GM19395 (cell line): Measurements from ENCODE around the gene TAPT1.
"Not testable (repeated sequence)": the region's sequence is repeated elsewhere in the genome, so short reads cannot be mapped to it uniquely, and the experiment has no call there.

Experiments used
- ATAC-seq: cut with Tn5 transposase; IDR thresholded peaks from one replicate; pipeline ENCODE4 v1.9.1; 2021; ENCODE audit warnings: mild to moderate bottlenecking, moderate library complexity; ENCODE audit not compliant: unreplicated experiment

Gene TAPT1

GRCh38 chr4:16225863-16226815 is at the start of gene TAPT1:
TSS of gene TAPT1 (minus strand) at chr4:16226471. CDS start at chr4:16226457, 14 bp downstream.
- ATAC-seq = peak; percentile 64

- ATAC-seq = no peak
Measured at GRCh38 chr4:16271411-16271810, 45.1 kb upstream of the TAPT1 start.

- no peak for ATAC-seq
Measured at GRCh38 chr4:16270454-16271328, 44.4 kb upstream of the TAPT1 start.

- ATAC-seq = not testable (repeated sequence)
Measured at GRCh38 chr4:16269742-16270453, 43.6 kb upstream of the TAPT1 start.

- no peak for ATAC-seq
Measured at GRCh38 chr4:16269240-16269639, 43.0 kb upstream of the TAPT1 start.

GRCh38 chr4:16268290-16268689 is 42.0 kb upstream of the TAPT1 start:
- ATAC-seq = no peak

GRCh38 chr4:16267639-16268038 is 41.4 kb upstream of the TAPT1 start:
- no peak for ATAC-seq

GRCh38 chr4:16265820-16266219 is 39.5 kb upstream of the TAPT1 start:
- no peak for ATAC-seq

GRCh38 chr4:16264798-16265197 is 38.5 kb upstream of the TAPT1 start:
- peak; percentile 63 for ATAC-seq

GRCh38 chr4:16263056-16263455 is 36.8 kb upstream of the TAPT1 start:
- ATAC-seq = no peak

GRCh38 chr4:16262188-16262587 is 35.9 kb upstream of the TAPT1 start:
- ATAC-seq = no peak

- no peak for ATAC-seq
Measured at GRCh38 chr4:16261313-16261878, 35.1 kb upstream of the TAPT1 start.

- no peak for ATAC-seq
Measured at GRCh38 chr4:16259889-16260246, 33.6 kb upstream of the TAPT1 start.

GRCh38 chr4:16259241-16259888 is 33.1 kb upstream of the TAPT1 start:
- ATAC-seq = no peak

GRCh38 chr4:16257611-16258010 is 31.3 kb upstream of the TAPT1 start:
- no peak for ATAC-seq

- ATAC-seq = no peak
Measured at GRCh38 chr4:16256343-16256742, 30.1 kb upstream of the TAPT1 start.

- ATAC-seq = no peak
Measured at GRCh38 chr4:16255730-16256129, 29.5 kb upstream of the TAPT1 start.

- ATAC-seq = no peak
Measured at GRCh38 chr4:16253127-16253960, 27.1 kb upstream of the TAPT1 start.

GRCh38 chr4:16250661-16251365 is 24.5 kb upstream of the TAPT1 start:
- ATAC-seq = no peak
